Measurements from ENCODE around the gene SLC29A3. TPM values are rescaled to one million over a fixed set of nuclear protein-coding genes. Genes with fewer than 3 reads are reported as not detected.

The SLC29A3 gene
- total RNA-seq, 1 experiment from 2014 or later: 5.9 TPM

GRCh38 chr10:71391701-71392100, 72.6 kb downstream of the SLC29A3 start:
- no TSS peak for BruUV-seq (replicated peaks)

More at GRCh38 chr10:71391701-71392100, 72.6 kb downstream of the SLC29A3 start:
- no peak overlapping the region for H3K4me2 ChIP-seq (ENCODE audit: low read length)
- no peaks in the 10 kb centered on the region for H3K4me1 ChIP-seq (ENCODE audit: control insufficient read depth in 1 of 2, insufficient read depth in 2 of 2, low read length in 2 of 2)
- no peaks in the 10 kb centered on the region for H3K9me3 ChIP-seq (ENCODE audit: control insufficient read depth in 1 of 2, insufficient read depth in 1 of 2, low read depth in 1 of 2, low read length in 2 of 2)
- H3K79me2 ChIP-seq (ENCODE audit: insufficient read depth, low read length): no peaks in the 10 kb centered on the region
- no peak overlapping the region for H2AFZ ChIP-seq (ENCODE audit: low read depth, low read length, poor library complexity, severe bottlenecking)
- RAD21 ChIA-PET (ENCODE audit: low non-redundant PET in 1 of 2, low total read pairs in 2 of 2, uncharacterized antibody in 2 of 2, unreplicated experiment in 2 of 2): no interaction called here
- no peak overlapping the region for H3K4me3 ChIP-seq (replicated peaks in 1 of 2; ENCODE audit: low read depth in 1 of 2, low read length in 2 of 2)
- POLR2A ChIA-PET: no interaction called here
- ATAC-seq (no peak), DNase-seq (ENCODE audit: low read depth, low spot score) (no peak)
- TF ChIP-seq CEBPB (IDR thresholded peaks at IDR 0.05; ENCODE audit: low read depth): no peak
- no peak for TF ChIP-seq SIN3A (IDR thresholded peaks at IDR 0.05; ENCODE audit: low read depth)
- no peak for TF ChIP-seq SRF (IDR thresholded peaks at IDR 0.05; ENCODE audit: low read depth)
- TF ChIP-seq CBX3 (IDR thresholded peaks at IDR 0.05; ENCODE audit: low read depth): no peak
- TF ChIP-seq ZFX (IDR thresholded peaks at IDR 0.05): no peak
- no peak for TF ChIP-seq JUND (IDR thresholded peaks at IDR 0.05)
- no peak for TF ChIP-seq CTCF (IDR thresholded peaks at IDR 0.05 in 2 of 3, conservative IDR thresholded peaks at IDR 0.05 in 1 of 3; ENCODE audit: borderline replicate concordance in 1 of 3, insufficient read depth in 1 of 3, low read depth in 2 of 3, low read length in 2 of 3)
- no peak for TF ChIP-seq TCF7L2 (IDR thresholded peaks at IDR 0.05; ENCODE audit: borderline replicate concordance, extremely low read depth, insufficient read depth, insufficient read length)
- TF ChIP-seq ZNF274 (IDR thresholded peaks at IDR 0.05; ENCODE audit: low read depth, low read length): no peak
- no peak for TF ChIP-seq ELF1 (IDR thresholded peaks at IDR 0.05; ENCODE audit: borderline replicate concordance, low read depth)
- intact Hi-C loops (cut with micrococcal nuclease): no loop called here
- H3K36me3 ChIP-seq (ENCODE audit: control insufficient read depth in 1 of 2, insufficient read depth in 2 of 2, low read length in 2 of 2): no peaks in the 10 kb centered on the region
- H3K9me2 ChIP-seq (ENCODE audit: insufficient read depth): no peaks in the 10 kb centered on the region
- no peaks in the 10 kb centered on the region; the same call in 1 of the 2 replicates for H3K27me3 ChIP-seq (ENCODE audit: insufficient read depth, low read length)
- CTCF ChIA-PET: no interaction called here
- no peaks in the 10 kb centered on the region for H4K20me1 ChIP-seq (ENCODE audit: insufficient read depth)
- H3K9ac ChIP-seq (ENCODE audit: low read length): no peak overlapping the region
- H3K27ac ChIP-seq (ENCODE audit: low read depth, low read length): no peak overlapping the region
